Measurements from ENCODE around the gene RRBP1. TPM values are rescaled to one million over a fixed set of nuclear protein-coding genes. Genes with fewer than 3 reads are reported as not detected.

RRBP1 gene
- total RNA-seq, 2 donors from 2014 or later: 191 to 212 TPM

DNA sequence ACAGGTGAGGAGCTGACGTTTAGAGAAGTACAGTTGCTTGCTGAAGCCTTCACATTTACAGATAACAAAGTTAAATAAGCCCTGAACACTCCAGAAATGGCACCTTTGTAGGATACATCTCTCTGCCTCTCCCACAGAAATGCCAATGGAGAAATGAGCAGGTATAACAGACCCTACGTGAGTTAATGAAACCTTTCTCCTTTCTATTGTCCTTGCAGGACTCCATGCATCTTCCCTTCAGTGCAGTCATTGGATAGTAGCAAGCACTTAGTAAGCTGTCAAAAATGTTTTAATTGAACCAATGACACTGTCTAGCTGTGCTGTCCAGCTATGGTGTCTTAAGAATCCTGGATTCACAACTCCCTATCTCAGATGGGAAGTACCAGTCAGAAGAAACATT lies 8.1 kb upstream of the RRBP1 start:
- H3K27ac Mint-ChIP-seq: no peak overlapping the region
- peaks cover 26% of the 10 kb centered on the region for H3K27me3 Mint-ChIP-seq (ENCODE audit: insufficient read depth)
- TF ChIP-seq, protein P1, sequence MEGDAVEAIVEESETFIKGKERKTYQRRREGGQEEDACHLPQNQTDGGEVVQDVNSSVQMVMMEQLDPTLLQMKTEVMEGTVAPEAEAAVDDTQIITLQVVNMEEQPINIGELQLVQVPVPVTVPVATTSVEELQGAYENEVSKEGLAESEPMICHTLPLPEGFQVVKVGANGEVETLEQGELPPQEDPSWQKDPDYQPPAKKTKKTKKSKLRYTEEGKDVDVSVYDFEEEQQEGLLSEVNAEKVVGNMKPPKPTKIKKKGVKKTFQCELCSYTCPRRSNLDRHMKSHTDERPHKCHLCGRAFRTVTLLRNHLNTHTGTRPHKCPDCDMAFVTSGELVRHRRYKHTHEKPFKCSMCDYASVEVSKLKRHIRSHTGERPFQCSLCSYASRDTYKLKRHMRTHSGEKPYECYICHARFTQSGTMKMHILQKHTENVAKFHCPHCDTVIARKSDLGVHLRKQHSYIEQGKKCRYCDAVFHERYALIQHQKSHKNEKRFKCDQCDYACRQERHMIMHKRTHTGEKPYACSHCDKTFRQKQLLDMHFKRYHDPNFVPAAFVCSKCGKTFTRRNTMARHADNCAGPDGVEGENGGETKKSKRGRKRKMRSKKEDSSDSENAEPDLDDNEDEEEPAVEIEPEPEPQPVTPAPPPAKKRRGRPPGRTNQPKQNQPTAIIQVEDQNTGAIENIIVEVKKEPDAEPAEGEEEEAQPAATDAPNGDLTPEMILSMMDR (conservative IDR thresholded peaks at IDR 0.05): no peak
- Histone ChIP-seq H3K27me3 (ENCODE audit: control insufficient read depth, insufficient read depth, low read length, poor library complexity, severe bottlenecking) (no peaks in the 10 kb centered on the region), H3K4me3 (ENCODE audit: low read length) (no peak overlapping the region), H3K9me3 (ENCODE audit: control insufficient read depth, low read length) (no peaks in the 10 kb centered on the region), H3K36me3 (ENCODE audit: control insufficient read depth, insufficient read depth, low read length) (no peaks in the 10 kb centered on the region), H3K9ac (ENCODE audit: extremely low read depth, low read length, poor library complexity, severe bottlenecking) (no peak overlapping the region), H3K4me1 (ENCODE audit: control insufficient read depth, insufficient read depth, low read length) (no peaks in the 10 kb centered on the region), H3K27ac (ENCODE audit: low read depth, low read length) (no peak overlapping the region)
- 88 to 94% methylated on average over 2 of the region's 2 CpGs for WGBS, 2 experiments (ENCODE audit: insufficient coverage in 1 of 2, insufficient read length in 1 of 2)
- peaks cover 33% of the 10 kb centered on the region for H3K9me3 Mint-ChIP-seq
- H3K4me3 Mint-ChIP-seq: no peak overlapping the region
- no peaks in the 10 kb centered on the region for H3K36me3 Mint-ChIP-seq (ENCODE audit: low read depth)
- peaks cover 7% of the 10 kb centered on the region for H3K4me1 Mint-ChIP-seq
- DNase-seq: no peak

DNA sequence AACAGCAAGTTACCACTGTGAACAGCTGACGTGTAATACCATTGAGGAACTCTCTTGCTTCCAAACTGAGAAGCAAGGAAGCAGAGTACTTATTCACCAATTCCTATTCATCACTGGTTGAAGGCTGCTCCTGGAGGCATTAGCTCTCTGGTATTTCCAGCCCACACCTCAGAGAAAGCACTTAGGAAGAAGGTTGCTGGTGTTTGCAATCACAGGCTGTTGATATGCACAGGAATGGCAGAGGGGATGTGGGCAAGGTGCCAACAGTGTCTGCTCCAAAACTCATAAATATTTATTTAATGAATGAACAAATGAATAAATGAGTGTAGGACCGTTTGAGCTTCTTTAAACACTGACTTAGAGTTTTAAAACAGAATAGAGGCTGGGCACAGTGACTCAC lies 6.9 kb upstream of the RRBP1 start:
- 77 to 100% methylated on average over 2 of the region's 2 CpGs for WGBS, 2 experiments (ENCODE audit: insufficient coverage in 1 of 2, insufficient read length in 1 of 2)
- H3K36me3 ChIP-seq (ENCODE audit: control insufficient read depth, insufficient read depth, low read length): no peaks in the 10 kb centered on the region
- no peak overlapping the region for H3K27ac Mint-ChIP-seq
- no peak for DNase-seq
- no peaks in the 10 kb centered on the region for H3K27me3 ChIP-seq (ENCODE audit: control insufficient read depth, insufficient read depth, low read length, poor library complexity, severe bottlenecking)
- no peak overlapping the region for H3K27ac ChIP-seq (ENCODE audit: low read depth, low read length)
- TF ChIP-seq, protein P1 (conservative IDR thresholded peaks at IDR 0.05): no peak
- peaks cover 37% of the 10 kb centered on the region for H3K27me3 Mint-ChIP-seq (ENCODE audit: insufficient read depth)
- peaks cover 7% of the 10 kb centered on the region for H3K4me1 Mint-ChIP-seq
- H3K4me3 Mint-ChIP-seq: no peak overlapping the region
- H3K9me3 ChIP-seq (ENCODE audit: control insufficient read depth, low read length): no peaks in the 10 kb centered on the region
- no peaks in the 10 kb centered on the region for H3K4me1 ChIP-seq (ENCODE audit: control insufficient read depth, insufficient read depth, low read length)
- no peak overlapping the region for H3K4me3 ChIP-seq (ENCODE audit: low read length)
- no peak overlapping the region for H3K9ac ChIP-seq (ENCODE audit: extremely low read depth, low read length, poor library complexity, severe bottlenecking)
- H3K9me3 Mint-ChIP-seq: peaks cover 30% of the 10 kb centered on the region
- H3K36me3 Mint-ChIP-seq (ENCODE audit: low read depth): no peaks in the 10 kb centered on the region

DNA sequence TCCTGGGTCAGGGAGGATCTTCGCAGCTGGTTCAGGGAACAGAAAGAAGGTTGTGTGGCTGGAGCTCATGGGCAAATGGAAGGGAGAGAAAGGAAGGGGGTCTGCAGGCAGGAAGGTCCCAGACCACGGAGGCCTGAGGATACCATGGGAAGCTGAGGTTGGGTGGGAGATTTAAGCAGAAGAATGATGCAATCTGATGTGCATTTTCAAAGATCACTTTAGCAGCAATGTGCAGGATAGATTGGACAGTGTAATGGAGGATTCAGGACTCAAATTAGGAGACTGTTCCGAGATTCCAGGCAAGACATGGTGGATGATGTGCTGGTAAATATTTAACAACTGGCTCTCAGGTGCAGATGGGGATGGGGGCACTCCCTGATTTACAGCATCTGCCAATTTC lies 5.8 kb upstream of the RRBP1 start:
- Mint-ChIP-seq H3K36me3 (ENCODE audit: low read depth) (no peaks in the 10 kb centered on the region), H3K4me1 (peaks cover 6% of the 10 kb centered on the region), H3K9me3 (peaks cover 30% of the 10 kb centered on the region), H3K27me3 (ENCODE audit: insufficient read depth) (peaks cover 38% of the 10 kb centered on the region), H3K27ac (no peak overlapping the region), H3K4me3 (no peak overlapping the region)
- TF ChIP-seq, protein P1 (conservative IDR thresholded peaks at IDR 0.05): no peak
- WGBS, 2 experiments (ENCODE audit: insufficient coverage in 1 of 2, insufficient read length in 1 of 2): 90 to 93% methylated on average over 2 to 3 of the region's 3 CpGs
- no peaks in the 10 kb centered on the region for H3K36me3 ChIP-seq (ENCODE audit: control insufficient read depth, insufficient read depth, low read length)
- no peak overlapping the region for H3K4me3 ChIP-seq (ENCODE audit: low read length)
- H3K9me3 ChIP-seq (ENCODE audit: control insufficient read depth, low read length): no peaks in the 10 kb centered on the region
- no peak for DNase-seq
- no peak overlapping the region for H3K9ac ChIP-seq (ENCODE audit: extremely low read depth, low read length, poor library complexity, severe bottlenecking)
- no peak overlapping the region for H3K27ac ChIP-seq (ENCODE audit: low read depth, low read length)
- no peaks in the 10 kb centered on the region for H3K27me3 ChIP-seq (ENCODE audit: control insufficient read depth, insufficient read depth, low read length, poor library complexity, severe bottlenecking)
- H3K4me1 ChIP-seq (ENCODE audit: control insufficient read depth, insufficient read depth, low read length): no peaks in the 10 kb centered on the region

Measured in endodermal cell (in vitro differentiated cells).